Osteoblast (primary cell): ENCODE results near the gene IBTK. TPM values are rescaled to one million over a fixed set of nuclear protein-coding genes. Genes with fewer than 3 reads are reported as not detected.

Experiments used
- DNase-seq: peaks from one replicate; pipeline ENCODE4 v3.0.0; 2011; ENCODE audit warnings: low spot score, mixed read lengths; ENCODE audit not compliant: insufficient read length; ENCODE audit errors: missing footprints
- H2AFZ ChIP-seq: 2 replicates; pipeline ENCODE4 v1.6.0; 2011; ENCODE audit warnings: mild to moderate bottlenecking, low read length
- H3K27ac ChIP-seq: 2 replicates; pipeline ENCODE4 v1.5.1; 2011; ENCODE audit warnings: mild to moderate bottlenecking, low read depth, low read length, moderate library complexity
- H3K27me3 ChIP-seq: 2 replicates; pipeline ENCODE4 v1.6.0; 2012; ENCODE audit warnings: mild to moderate bottlenecking, control low read depth, inconsistent platforms, low read length, moderate library complexity; ENCODE audit not compliant: insufficient read depth
- H3K36me3 ChIP-seq: 2 replicates; pipeline ENCODE4 v1.5.1; 2011; ENCODE audit warnings: mild to moderate bottlenecking, low read length, control low read depth, moderate library complexity; ENCODE audit not compliant: insufficient read depth
- H3K4me1 ChIP-seq: 2 replicates; pipeline ENCODE4 v1.5.1; 2011; ENCODE audit warnings: mild to moderate bottlenecking, low read length, control low read depth, moderate library complexity; ENCODE audit not compliant: insufficient read depth
- H3K4me2 ChIP-seq: 2 replicates; pipeline ENCODE4 v1.6.0; 2011; ENCODE audit warnings: mild to moderate bottlenecking, low read length; ENCODE audit not compliant: insufficient read depth
- H3K4me3 ChIP-seq: fragments of 200-600 bp; sonication (generic); 3 replicates; pipeline ENCODE4 v1.5.1; 2012; ENCODE audit warnings: mild to moderate bottlenecking, low read length, inconsistent platforms; ENCODE audit not compliant: insufficient read depth
- H3K79me2 ChIP-seq: 2 replicates; pipeline ENCODE4 v1.6.0; 2012; ENCODE audit warnings: mild to moderate bottlenecking, low read length, control low read depth, inconsistent platforms; ENCODE audit not compliant: insufficient read depth
- H3K9me3 ChIP-seq: 2 replicates; pipeline ENCODE4 v1.5.1; 2011; ENCODE audit warnings: low read depth, low read length, control low read depth
- H4K20me1 ChIP-seq: 2 replicates; pipeline ENCODE4 v1.6.0; 2012; ENCODE audit warnings: mild to moderate bottlenecking, low read length, control low read depth; ENCODE audit not compliant: insufficient read depth
- CTCF ChIP-seq: IDR thresholded peaks from 2 replicates; pipeline ENCODE4 v1.5.1; 2011; ENCODE audit warnings: mild to moderate bottlenecking, low read depth, low read length, moderate library complexity; ENCODE audit errors: extremely low read depth
- total RNA-seq: library from RNA; depleted of rRNA; stranded (reverse); fragments of >200 nt; gene quantifications from 2 replicates; pipeline ENCODE4 v1.2.3, GENCODE V29; 2012

IBTK gene
- total RNA-seq, 1 donor: 70.6 TPM

- peaks cover 2% of the 10 kb centered on the region for H3K79me2 ChIP-seq
- H3K9me3 ChIP-seq: no peaks in the 10 kb centered on the region
- TF ChIP-seq CTCF: no peak
- peaks cover 74% of the 10 kb centered on the region for H3K36me3 ChIP-seq
- H3K27me3 ChIP-seq: no peaks in the 10 kb centered on the region
- H3K4me2 ChIP-seq: no peak overlapping the region
- DNase-seq: no peak
- H3K4me3 ChIP-seq: no peak overlapping the region
- no peaks in the 10 kb centered on the region for H3K4me1 ChIP-seq
- no peaks in the 10 kb centered on the region for H4K20me1 ChIP-seq
- no peak overlapping the region for H2AFZ ChIP-seq
- no peak overlapping the region for H3K27ac ChIP-seq
These were observed 31.0 kb downstream of the IBTK start for GRCh38 chr6:82216549-82216948.

GRCh38 chr6:82211326-82211725 lies 36.2 kb downstream of the IBTK start:
- no peak for TF ChIP-seq CTCF
- no peaks in the 10 kb centered on the region for H3K27me3 ChIP-seq
- H3K4me1 ChIP-seq: no peaks in the 10 kb centered on the region
- no peak overlapping the region for H3K4me3 ChIP-seq
- H3K36me3 ChIP-seq: peaks cover 63% of the 10 kb centered on the region
- H3K79me2 ChIP-seq: peaks cover 8% of the 10 kb centered on the region
- H2AFZ ChIP-seq: no peak overlapping the region
- no peak overlapping the region for H3K27ac ChIP-seq
- H3K9me3 ChIP-seq: no peaks in the 10 kb centered on the region
- no peak for DNase-seq
- no peak overlapping the region for H3K4me2 ChIP-seq
- H4K20me1 ChIP-seq: no peaks in the 10 kb centered on the region

- H3K27me3 ChIP-seq: no peaks in the 10 kb centered on the region
- peaks cover 8% of the 10 kb centered on the region for H3K79me2 ChIP-seq
- peaks cover 54% of the 10 kb centered on the region for H3K36me3 ChIP-seq
- no peaks in the 10 kb centered on the region for H3K4me1 ChIP-seq
- H3K4me2 ChIP-seq: no peak overlapping the region
- no peak overlapping the region for H3K27ac ChIP-seq
- no peak for TF ChIP-seq CTCF
- H4K20me1 ChIP-seq: no peaks in the 10 kb centered on the region
- H3K4me3 ChIP-seq: no peak overlapping the region
- DNase-seq: no peak
- no peak overlapping the region for H2AFZ ChIP-seq
- H3K9me3 ChIP-seq: no peaks in the 10 kb centered on the region
These were observed 38.6 kb downstream of the IBTK start for GRCh38 chr6:82208913-82209312.

- H4K20me1 ChIP-seq: no peaks in the 10 kb centered on the region
- H3K36me3 ChIP-seq: peaks cover 63% of the 10 kb centered on the region
- no peak for TF ChIP-seq CTCF
- H3K27ac ChIP-seq: no peak overlapping the region
- no peaks in the 10 kb centered on the region for H3K4me1 ChIP-seq
- no peak overlapping the region for H3K4me3 ChIP-seq
- H3K9me3 ChIP-seq: no peaks in the 10 kb centered on the region
- H2AFZ ChIP-seq: no peak overlapping the region
- no peak overlapping the region for H3K4me2 ChIP-seq
- no peak for DNase-seq
- no peaks in the 10 kb centered on the region for H3K27me3 ChIP-seq
- peaks cover 5% of the 10 kb centered on the region for H3K79me2 ChIP-seq
These were observed 41.6 kb downstream of the IBTK start for GRCh38 chr6:82205930-82206392.
